H54 (cell line): ENCODE measurements around the gene EDNRB.

Experiments
- DNase-seq: peaks from one replicate; pipeline ENCODE4 v3.0.0; 2011; ENCODE audit warnings: low spot score, mixed read lengths; ENCODE audit not compliant: insufficient read length
- FAIRE-seq: peaks from 3 replicates; lab custom pipeline; 2011; peaks lifted over from hg19 to GRCh38; lab: Jason Lieb, UNC
- POLR2A ChIP-seq: IDR thresholded peaks from 2 replicates; pipeline ENCODE4 v1.6.1; 2011; ENCODE audit warnings: low read depth, mild to moderate bottlenecking, low read length

The EDNRB gene

DNA sequence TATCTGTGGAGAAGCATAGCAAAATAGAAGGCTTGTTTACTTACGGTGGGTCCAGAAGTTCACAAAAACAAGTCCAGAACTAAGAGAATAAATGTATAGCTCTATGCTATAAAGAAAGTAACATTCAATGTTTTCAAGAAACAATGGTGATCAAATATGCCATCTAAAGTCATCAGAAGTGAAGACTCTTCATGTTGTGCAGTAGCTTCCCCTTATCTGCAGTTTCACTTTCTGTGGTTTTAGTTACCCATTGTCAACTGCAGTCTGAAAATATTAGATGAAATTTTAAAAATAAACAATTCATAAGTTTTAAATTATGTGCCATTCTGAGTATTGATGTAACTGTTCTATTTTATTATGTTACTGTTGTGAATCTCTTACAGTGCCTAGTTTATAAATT, 72.5 kb downstream of the EDNRB start:
- no peak for TF ChIP-seq POLR2A
- no peak for DNase-seq
- FAIRE-seq, result no peak
